Peyer's patch (tissue), 4 donors: Measurements from ENCODE around the gene MYT1.
"Not testable (repeated sequence)": the region's sequence is repeated elsewhere in the genome, so short reads cannot be mapped to it uniquely, and the experiment has no call there.

Experiments
- POLR2A ChIP-seq, 2 donors: fragments of 450-650 bp; IDR thresholded peaks; one replicate each; pipeline ENCODE4 v1.5.1; 2017; ENCODE audit warnings: antibody characterized with exemption in 2 of 2, mild to moderate bottlenecking in 2 of 2, moderate library complexity in 2 of 2
- TF ChIP-seq, protein P1 (sequence below), 6 experiments: fragments of 450-650 bp in 4 of 6; fragments of 200-600 bp in 2 of 6; sonication (generic) in 1 of 6; IDR thresholded peaks; one replicate each; pipeline ENCODE4 v1.5.1; 2017 to 2019; ENCODE audit warnings: antibody characterized with exemption in 6 of 6, mild to moderate bottlenecking in 3 of 6, moderate library complexity in 1 of 6

DNA sequence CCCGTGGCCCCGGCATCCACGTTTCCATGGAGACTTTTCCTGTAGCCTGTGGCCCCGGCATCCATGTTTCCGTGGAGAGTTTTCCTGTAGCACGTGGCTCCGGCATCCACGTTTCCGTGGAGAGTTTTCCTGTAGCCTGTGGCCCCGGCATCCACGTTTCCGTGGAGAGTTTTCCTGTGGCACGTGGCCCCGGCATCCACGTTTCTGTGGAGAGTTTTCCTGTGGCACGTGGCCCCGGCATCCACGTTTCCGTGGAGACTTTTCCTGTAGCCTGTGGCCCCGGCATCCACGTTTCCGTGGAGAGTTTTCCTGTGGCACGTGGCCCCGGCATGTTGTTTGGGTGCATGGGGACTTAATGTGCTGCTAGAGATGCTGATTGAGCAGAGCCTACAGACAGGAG is 23.0 kb downstream of the MYT1 start:
- not testable (repeated sequence) for TF ChIP-seq POLR2A (IDR thresholded peaks at IDR 0.05)
- TF ChIP-seq, protein P1, sequence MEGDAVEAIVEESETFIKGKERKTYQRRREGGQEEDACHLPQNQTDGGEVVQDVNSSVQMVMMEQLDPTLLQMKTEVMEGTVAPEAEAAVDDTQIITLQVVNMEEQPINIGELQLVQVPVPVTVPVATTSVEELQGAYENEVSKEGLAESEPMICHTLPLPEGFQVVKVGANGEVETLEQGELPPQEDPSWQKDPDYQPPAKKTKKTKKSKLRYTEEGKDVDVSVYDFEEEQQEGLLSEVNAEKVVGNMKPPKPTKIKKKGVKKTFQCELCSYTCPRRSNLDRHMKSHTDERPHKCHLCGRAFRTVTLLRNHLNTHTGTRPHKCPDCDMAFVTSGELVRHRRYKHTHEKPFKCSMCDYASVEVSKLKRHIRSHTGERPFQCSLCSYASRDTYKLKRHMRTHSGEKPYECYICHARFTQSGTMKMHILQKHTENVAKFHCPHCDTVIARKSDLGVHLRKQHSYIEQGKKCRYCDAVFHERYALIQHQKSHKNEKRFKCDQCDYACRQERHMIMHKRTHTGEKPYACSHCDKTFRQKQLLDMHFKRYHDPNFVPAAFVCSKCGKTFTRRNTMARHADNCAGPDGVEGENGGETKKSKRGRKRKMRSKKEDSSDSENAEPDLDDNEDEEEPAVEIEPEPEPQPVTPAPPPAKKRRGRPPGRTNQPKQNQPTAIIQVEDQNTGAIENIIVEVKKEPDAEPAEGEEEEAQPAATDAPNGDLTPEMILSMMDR (IDR thresholded peaks at IDR 0.05) = not testable (repeated sequence)
